Measurements from ENCODE around the gene FHOD3.
"Not testable (repeated sequence)": the region's sequence is repeated elsewhere in the genome, so short reads cannot be mapped to it uniquely, and the experiment has no call there.

FHOD3 gene

DNA sequence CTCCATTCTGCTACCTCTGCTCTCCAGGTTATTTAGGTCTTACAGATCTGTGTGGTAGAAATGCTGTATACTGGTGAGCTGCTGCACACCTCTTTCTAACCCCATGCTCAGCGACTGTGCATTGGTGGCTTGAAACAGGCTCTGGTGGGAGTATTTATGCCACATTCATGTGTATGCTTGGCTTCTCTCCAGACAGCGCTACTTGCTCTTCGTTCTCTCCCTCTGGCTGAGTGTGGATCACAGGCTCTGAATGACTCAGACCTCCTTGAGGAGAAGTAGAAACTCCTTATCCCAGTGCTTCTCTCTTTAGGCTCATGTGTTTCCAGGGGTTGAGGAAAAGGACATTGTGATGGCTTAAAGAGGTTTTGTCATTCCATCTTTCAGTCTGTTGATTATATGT, 54.9 kb downstream of the FHOD3 start:
- DNase-seq = no peak

DNA sequence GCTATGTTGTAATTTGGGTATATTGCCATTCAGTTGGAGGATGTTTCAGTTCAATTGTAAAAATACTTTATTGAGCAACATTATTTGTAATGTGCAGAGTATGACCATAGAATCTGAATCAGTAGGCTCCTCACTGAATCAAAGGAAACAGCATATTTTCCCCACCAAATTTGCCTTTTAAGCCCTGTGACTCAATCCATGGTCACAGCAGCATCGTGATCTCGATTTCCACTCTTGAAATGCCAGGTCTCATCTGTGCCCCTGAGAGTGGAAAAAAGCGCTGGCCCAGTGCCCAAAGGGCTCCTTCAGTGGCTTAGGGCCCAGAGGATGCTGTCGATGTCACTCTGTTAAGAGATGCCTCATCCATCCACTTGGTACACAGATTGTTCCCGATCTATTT, 57.5 kb downstream of the FHOD3 start:
- DNase-seq = peak; percentile 54

DNA sequence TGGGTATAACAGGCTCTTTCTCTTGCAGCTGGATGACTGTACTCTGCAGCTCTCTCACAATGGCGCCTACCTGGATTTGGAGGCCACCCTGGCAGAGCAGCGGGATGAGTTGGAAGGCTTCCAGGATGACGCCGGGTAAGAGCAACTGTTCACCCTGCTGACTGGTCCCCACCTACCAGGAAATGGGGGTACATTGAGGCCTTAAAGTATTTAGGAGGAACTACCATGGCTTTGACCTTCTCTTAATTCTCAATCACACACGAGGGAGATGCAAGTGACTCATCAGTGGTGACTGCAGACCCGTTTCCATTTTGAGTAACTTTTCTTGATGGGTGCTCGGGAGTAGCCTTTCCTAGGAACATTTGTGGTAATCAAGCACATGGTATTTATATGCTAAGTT, 58.0 kb downstream of the FHOD3 start:
- DNase-seq = no peak

DNA sequence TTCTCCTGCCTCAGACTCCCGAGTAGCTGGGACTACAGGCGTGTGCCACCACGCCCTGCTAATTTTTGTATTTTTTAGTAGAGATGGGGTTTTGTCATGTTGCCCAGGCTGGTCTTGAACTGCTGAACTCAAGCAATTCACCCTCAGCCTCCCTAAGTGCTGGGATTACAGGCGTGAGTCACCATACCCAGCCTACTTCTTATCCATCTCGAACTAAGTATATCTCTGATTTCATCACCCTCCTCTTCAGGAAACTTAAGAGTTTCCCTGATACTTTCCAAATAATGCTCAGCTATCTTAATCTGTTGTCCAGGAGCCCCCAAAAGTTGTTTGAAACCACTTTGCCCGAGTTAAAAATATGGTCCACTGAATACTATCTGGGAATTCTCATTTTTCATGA, 59.2 kb downstream of the FHOD3 start:
- DNase-seq = not testable (repeated sequence)

DNA sequence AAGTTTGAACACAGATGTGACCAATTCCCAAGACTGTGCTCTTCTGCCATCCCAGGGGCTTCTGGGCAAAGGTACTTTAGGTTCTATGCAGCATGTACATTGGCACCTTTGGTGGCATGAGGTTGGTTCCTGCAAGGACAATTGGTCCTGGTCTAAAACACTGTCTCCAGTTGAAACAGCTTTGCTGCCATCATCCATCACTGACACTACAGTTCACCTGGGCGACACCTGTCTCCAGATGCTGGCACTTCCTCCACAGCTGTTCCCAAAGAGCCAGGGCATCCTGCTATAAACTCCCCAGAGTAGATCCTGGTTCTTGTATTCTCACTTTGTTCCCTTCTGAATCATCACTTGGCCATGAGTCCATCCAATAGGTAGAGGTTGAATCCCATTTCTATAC, 60.6 kb downstream of the FHOD3 start:
- DNase-seq = no peak

DNA sequence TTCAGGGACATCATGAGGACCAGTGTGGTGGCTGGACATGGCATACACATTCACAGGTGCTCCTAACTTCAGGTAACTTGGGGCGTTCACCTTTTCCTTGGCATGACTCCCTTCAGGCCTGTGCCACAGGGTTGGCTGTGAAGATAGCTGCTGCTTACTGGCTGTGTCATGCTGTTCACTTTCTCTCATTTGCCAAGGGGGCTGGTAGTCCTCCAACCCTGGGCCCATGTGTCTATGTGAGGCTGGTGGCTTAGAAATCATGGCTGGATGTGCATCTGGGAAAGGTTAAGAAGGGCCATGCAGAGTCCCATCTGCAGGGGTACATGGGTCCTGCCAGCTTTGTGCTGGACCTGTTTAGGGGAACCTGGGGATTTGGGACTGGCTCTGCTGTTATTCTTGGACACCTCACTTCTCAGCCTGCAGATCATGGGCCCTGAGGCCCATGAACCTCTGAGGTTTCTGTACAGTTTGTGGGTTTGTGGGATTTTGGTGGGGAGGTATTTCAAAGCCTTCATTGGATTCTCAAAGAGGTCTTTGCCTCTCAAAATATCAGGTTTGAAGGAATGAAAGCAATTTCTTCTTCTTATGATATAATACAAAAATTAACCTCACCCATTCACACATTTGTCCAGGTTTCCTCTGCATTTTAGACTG, 62.9 kb downstream of the FHOD3 start:
- no peak for DNase-seq

DNA sequence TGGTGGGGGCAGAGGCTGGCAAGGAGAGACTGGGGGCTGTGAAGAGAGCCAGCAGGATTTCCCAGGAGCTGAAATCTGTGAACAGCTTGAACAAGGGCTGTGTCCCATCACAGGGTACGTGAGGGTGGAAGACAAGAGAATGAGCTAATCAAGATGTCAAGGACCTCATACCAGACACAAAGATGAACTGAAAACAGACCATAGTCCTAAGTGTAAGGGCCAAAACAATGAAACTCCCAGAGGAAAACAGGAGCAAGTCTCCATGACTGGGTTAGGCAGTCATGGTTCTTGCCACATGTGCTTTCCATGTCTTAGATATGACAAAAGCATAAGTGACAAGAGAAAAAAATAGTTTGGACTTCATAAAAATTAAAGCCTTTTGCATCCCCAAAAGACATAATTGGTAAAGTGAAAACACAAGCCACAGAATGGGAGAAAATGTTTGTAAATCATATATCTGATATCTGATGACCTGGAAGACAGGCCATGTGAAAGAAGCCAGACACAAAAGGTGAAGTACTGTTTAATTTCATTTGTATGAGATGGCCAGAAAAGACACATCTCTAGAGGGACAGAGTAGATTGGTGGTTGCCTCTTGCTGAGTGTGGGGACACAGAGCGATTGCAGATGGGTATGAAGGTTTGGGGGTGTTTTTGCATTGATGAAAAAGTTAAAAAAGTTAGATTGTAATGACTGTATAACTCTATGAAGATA, 67.6 kb downstream of the FHOD3 start:
- DNase-seq = no peak

DNA sequence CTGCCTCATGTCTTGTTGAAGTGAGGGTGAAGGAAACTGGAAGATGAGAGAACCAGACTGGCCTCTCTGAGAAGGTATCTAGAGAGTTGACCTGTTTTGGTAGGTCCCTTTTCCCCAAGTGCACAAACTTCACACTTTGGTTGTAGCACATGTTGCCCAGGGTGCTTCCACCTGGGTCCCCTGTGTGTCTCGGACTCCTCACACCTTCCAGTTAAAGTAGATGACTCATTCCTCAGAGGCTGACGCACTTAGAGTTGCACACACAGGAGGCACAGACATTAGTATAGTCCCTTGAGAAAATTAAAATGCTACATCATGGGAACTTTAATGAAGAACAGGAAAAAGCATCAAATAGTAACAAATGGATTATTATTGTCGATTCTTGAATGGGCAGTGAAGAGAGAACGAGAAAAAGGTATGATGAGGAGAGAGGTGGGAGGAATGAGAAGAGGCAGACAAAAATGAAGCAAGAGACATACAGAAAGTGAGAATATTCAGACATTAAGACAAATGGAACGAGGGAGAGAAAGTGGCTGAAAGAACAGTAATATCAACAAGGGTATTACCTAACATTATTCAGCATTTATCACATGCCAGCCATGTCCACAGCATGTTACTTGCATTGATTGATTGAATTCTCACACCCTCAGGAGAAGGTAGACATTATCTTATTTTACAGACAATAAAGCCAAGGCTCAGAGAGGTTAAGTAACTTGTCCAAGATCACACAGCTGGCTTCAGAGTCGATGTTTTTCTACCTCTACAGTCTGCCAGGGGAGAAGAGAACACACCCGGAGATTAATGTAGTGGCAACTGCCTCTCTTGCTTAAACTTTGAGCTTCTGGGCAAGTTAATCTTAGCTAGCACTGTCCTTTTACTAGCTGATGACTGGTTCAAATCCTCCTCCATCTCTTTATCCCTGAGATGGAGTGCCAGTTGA, 68.6 kb downstream of the FHOD3 start:
- DNase-seq = no peak

DNA sequence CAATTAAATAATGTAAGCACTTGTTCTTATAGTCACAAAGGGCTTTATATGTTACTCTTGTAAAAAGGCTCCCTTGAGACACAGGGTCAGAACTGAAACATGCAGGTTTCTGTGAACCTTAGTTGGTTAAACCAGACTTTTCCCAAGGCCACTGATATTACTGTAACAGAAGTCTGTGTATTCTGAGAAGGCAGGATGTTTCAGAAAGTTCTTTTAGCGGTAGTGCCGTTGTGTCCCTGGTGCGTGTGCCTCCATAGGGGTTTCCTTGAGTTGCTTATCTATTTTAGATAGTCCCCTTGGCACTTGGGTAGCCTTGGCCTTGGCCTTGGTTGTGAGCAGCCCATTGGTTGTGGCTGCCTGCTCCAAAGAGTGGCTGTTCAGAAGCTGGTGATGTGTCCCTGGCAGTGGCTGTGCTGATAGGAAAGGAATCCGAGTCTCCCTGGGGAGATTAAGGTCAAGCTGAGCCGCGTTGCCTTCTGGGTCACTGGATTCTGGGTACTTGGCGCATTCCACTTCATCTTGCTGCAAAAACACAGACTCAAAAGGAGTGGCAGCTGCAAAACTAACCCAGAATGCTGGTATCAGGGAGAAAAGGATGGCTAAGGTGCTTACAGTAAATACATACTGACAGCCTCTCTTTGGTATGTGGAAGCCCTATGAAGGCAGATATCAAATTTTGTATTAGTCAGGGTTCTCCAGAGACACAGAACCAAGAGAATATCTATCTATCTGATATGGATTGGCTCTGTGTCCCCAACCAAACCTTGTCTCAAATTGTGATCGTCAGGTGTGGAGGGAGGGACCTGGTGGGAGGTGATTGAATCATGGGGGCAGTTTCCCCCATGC, 69.7 kb downstream of the FHOD3 start:
- no peak for DNase-seq

DNA sequence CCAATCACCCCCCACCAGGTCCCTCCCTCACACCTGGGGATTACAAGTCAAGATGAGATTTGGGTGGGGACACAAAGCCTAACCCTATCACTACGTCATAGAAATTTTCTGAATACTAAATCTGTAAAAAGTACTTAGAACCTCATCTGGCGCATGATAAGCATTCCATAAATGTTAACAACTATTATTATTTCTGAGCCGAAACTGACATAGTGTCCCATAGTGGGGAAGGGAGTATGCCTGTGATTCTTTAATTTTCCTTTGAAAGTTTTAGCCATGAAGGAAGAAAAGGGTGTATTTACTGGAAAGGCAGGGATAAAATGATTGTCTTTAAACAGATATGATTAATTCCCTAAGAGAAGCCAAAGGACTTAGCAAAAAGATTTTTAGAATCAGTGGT, 71.4 kb downstream of the FHOD3 start:
- no peak for DNase-seq

DNA sequence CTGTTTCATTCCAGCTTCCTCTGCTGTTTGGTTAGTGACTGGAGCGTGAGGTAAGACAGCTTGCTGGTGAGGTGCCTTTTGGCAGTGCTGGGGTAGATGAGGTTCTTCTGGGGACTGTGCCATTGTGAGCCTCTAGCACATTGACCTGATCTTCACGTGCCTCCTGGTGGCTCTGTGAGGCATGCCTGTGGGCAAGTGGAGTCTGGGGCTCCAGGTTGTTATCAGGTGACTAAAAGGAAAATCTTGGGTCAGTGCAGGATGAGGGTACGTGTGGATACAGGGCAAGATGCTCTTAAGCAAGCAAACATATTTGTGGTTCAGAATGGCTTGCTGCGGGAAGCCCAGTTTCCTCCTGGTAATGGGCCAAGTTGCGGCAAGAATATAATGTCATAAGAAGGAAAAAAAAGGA, 75.4 kb downstream of the FHOD3 start:
- no peak for DNase-seq

DNA sequence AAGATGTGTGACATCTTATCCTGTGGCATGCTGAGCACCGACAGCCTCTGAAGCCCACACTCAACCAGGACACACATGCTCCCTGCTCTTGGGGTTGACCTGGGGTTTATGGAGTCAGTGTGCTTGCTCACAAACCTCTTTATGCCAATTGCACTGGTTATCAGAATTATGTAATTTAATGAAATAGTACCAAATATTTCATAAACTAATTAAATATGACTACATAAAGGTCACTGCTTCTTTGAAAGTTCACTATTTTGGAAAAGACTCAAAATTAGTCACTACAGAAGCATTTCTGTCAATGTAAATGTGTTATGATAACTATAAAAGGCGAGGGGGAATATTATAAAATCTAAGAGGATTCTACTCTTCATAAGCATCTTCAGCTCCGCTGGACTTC, 76.7 kb downstream of the FHOD3 start:
- no peak for DNase-seq

DNA sequence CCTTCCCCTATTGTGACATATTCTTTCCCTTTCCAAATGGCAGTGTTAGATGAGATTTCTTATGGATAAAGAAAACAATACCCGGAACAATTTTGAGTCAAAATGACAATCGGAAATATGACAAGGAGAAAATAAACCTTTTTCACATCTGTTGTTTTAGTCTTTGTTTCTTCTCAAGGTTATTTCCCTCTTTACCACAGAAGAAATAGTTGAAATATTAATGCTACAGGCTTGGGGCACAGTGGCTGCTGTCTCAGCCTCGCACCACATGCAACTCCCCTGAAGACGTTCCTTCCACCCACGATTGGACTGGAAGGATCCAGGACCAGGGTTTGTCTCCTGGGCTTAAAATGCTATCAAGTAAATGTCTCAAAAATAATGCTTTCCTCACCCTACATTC, 77.6 kb downstream of the FHOD3 start:
- DNase-seq = no peak

DNA sequence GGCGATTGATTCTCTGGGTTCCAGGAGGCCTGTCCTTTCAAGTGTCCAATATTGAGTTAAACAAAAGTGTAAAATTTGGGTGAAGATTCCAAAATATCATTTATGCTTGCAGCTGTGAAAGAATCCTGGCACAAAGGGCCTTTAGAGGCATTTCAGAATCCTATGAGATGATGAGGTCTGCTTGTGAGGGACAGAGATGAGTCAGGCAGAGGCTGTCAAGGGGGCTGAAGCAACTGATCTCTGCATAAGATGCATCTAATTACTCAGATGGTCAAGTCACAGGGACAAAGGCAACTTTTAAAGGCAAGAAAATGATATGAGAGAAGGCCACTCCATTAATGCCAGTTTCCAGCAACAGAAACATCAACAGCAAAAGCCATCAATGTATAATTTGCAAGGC, 78.8 kb downstream of the FHOD3 start:
- no peak for DNase-seq

DNA sequence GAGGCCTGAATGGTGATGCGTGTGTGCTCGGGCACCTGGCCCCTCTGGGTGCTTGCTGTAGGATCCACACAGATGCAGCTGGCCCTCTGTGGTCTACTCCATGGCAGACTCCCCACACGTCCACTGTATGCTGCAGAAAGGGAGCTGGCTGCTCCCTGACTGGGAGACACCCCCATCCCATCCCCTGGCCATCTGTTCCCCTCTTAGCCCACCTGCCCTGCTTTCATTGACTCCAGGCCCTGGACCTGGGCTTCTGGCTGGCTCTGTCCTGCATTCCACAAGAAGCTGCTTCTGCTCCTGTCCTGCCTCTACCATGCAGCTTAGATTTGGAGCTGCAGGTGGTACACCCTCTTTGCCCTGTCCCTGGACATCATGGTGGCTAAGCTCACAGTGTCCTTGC, 80.1 kb downstream of the FHOD3 start:
- no peak for DNase-seq

DNA sequence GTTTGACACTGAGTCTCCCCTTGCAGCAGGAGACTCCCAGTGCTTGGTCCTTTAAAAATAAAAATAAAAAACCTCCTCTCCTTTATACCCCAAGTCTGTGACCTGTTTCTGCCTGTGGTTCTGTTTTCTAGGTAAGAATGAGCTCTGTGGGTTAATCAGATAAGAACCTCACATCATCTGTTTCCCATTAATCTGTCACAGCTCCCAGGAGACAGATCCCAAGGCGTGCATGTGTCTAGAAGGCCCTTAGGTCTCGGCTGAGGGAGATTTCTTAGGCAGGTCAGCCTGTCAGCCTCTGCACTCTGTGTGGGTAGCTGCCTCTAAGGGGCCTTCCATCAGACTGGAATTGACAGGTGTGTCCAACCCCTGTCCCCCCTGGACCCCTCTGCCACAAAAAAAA, 80.7 kb downstream of the FHOD3 start:
- DNase-seq = no peak

DNA sequence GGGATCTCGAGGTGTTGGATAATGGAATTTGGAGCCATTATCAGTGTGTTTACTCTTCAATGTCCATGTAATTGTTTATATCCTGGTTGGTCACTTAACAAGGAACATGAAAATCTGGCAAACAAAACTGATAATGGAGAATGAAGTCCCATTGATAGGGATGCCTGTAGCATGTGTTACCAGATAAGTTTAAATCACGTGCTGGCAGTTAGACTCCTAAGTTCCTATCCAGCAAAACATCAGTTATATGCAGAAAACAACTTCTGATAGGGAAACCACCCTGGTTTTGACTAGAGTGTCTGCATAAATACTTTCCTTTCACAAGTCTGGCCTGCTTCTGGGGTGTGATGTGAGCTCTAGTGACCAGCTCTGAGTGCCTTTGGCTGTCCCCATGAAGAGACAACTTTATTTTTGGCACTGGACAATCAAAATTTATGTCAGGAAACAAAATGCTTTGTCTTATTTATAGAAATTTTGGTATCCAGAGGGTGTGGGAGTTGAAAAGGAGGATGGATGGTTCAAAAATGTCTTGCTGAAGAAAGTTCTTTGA, 82.0 kb downstream of the FHOD3 start:
- DNase-seq = no peak

DNA sequence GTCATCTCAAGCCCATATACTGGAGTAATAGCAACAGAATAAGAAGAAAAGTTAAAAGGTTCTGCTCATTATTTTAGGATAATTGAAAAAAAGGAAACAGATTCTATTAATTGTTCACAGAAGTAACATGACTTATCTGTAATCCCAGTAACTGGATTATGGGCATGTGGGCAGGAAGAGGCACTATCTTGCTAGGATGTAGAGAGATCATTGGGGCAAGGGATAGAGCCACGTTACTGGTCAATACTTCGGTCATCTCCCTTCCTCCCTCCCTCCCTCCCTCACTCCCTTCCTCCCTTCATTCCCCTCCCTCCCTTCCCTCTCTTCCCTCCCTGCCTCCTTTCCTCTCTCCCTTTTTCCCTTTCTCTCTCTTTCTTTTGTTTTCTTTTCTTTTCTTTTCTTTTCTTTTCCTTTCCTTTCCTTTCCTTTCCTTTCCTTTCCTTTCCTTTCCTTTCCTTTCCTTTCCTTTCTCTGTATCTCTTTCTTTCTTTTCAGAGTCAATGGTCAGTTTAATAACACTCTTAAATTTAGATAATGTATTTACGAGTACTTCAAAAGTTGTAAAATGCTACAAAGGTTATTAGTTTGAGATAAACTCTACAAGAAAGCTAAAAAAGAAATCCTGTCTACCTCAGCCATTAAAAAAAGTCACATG, 82.8 kb downstream of the FHOD3 start:
- no peak for DNase-seq

DNA sequence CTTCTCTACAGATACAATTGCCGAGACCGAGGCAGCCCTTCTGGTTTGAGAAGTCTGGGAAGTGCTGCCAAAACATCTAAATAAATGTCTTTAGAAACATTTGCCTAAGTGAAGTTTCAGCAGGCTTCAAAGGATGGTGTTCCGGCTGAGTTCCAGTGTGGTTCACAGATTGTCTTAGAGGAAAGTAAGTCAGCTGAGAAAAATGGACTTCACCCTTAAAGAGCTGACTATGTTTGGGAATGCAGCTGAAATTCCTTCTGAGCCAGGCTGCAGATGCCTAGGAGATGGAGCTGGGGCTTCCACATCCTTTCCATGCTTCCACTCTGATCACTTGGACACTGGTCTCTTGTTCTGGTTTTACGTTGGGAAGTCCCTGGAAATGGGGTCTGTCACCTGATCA, 83.6 kb downstream of the FHOD3 start:
- no peak for DNase-seq

DNA sequence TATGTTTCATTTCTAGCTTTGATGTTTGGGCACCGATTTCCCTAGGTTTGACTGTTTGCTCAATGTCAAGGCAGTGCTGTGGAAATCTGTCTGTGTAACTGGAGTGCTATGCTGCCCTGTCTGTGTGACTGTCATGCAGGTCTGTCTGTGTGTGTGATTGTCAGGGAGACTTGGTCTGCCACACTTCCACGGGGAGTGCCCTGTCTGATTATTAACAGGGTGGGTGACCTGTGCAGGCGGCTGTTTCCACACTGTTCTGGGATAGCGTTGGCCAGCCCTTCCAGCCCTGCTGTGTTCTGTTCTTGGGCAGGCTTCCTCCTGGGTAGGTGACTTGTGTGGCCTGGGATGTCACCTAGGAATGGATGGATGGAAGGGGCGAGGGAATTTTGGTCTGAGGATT, 85.3 kb downstream of the FHOD3 start:
- DNase-seq = no peak

DNA sequence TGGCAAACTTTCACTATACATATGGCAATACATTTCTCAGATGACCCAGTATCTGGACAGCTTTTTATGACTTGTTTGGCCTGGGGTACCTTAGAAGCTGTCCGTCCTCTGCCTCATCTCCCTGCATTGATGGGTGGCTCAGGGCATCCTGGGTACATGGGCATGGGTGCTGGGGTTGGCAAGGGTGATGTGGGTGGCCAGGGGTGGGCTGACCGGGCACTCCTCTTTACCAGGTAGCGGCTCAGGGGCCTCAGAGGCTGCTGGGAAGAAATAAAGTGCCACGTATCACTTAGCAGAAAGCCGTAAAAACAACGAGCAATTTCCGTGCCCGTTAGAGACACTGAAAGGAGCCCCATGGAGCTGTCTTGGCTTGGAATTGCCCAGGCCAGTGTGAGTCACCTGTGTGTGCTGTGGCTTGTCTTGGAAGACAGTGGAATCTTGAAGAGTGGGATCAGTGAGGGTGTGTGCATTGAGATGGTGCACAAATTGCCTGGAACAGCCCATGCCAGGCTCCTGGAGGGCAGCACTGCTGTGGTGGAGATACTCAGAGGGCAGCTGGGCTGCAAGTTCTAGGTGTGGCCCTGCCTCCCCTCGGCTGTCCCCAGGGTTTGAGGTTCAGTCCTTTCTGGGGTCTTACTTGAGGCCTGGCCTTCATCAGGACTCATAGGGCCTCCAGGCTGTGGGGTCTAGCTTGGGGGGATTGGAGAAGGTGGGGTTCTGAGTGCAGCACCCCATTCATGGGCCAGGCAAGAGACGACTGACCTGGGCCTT, 88.8 kb downstream of the FHOD3 start:
- DNase-seq = no peak
